Smooth muscle cell (in vitro differentiated cells): Measurements from ENCODE around the gene IWS1. TPM values are rescaled to one million over a fixed set of nuclear protein-coding genes. Genes with fewer than 3 reads are reported as not detected.
A peak's percentile ranks its signal among the peaks of the same experiment; 100 is the strongest.

Source experiments
- DNase-seq: peaks from one replicate; lab custom pipeline; 2025; ENCODE audit not compliant: unreplicated experiment; lab: John Stamatoyannopoulos, UW
- H2AFZ ChIP-seq: fragments of 200-600 bp; sonication (generic); 2 replicates; pipeline ENCODE4 v1.6.0; 2016; ENCODE audit warnings: antibody characterized with exemption, low read depth, mild to moderate bottlenecking
- H3F3A ChIP-seq: fragments of 200-600 bp; sonication (generic); 2 replicates; pipeline ENCODE4 v1.6.0; 2017; ENCODE audit warnings: antibody characterized with exemption, low read depth
- H3K27ac ChIP-seq: fragments of 200-600 bp; sonication (generic); 2 replicates; pipeline ENCODE4 v1.5.1; 2016; ENCODE audit warnings: low read depth, mild to moderate bottlenecking
- H3K27me3 ChIP-seq: fragments of 200-600 bp; sonication (generic); 2 replicates; pipeline ENCODE4 v1.6.1; 2016; ENCODE audit warnings: low read depth, mild to moderate bottlenecking
- H3K36me3 ChIP-seq: fragments of 200-600 bp; sonication (generic); 2 replicates; pipeline ENCODE4 v1.5.1; 2016; ENCODE audit warnings: low read depth
- H3K4me1 ChIP-seq: fragments of 200-600 bp; sonication (generic); 2 replicates; pipeline ENCODE4 v1.5.1; 2016; ENCODE audit warnings: low read depth
- H3K4me2 ChIP-seq: fragments of 200-600 bp; sonication (generic); 2 replicates; pipeline ENCODE4 v1.6.0; 2016; ENCODE audit warnings: mild to moderate bottlenecking
- H3K4me3 ChIP-seq: fragments of 200-600 bp; sonication (generic); 2 replicates; pipeline ENCODE4 v1.5.1; 2016; ENCODE audit warnings: mild to moderate bottlenecking
- H3K79me2 ChIP-seq: fragments of 200-600 bp; sonication (generic); 2 replicates; pipeline ENCODE4 v1.6.0; 2016; ENCODE audit warnings: low read depth, mild to moderate bottlenecking
- H3K9ac ChIP-seq: fragments of 200-600 bp; sonication (generic); 2 replicates; pipeline ENCODE4 v1.6.0; 2016; ENCODE audit warnings: low read depth
- H3K9me3 ChIP-seq: fragments of 200-600 bp; sonication (generic); replicated peaks from 2 replicates; pipeline ENCODE4 v1.5.1; 2016; ENCODE audit warnings: low read depth
- H4K20me1 ChIP-seq: fragments of 200-600 bp; sonication (generic); 2 replicates; pipeline ENCODE4 v1.6.0; 2016; ENCODE audit warnings: low read depth
- WGBS: methylation state at CpG from one replicate; pipeline ENCODE4 v1.1.7; 2016; ENCODE audit warnings: low lambda C conversion rate; 5-methylcytosine and 5-hydroxymethylcytosine counted together
- polyA plus RNA-seq: library from polyadenylated mRNA; unstranded; fragments of >200 nt; fragmentation: Nextera tagmentation; extraction: Ambion mirVana; gene quantifications from 2 replicates; pipeline ENCODE4 v1.2.1, GENCODE V29; 2016
- total RNA-seq: library from RNA; depleted of rRNA; stranded (reverse); fragments of >200 nt; gene quantifications from 2 replicates; pipeline ENCODE4 v1.2.3, GENCODE V29; 2014
- TF ChIP-seq, protein P1 (sequence below): fragments of 200-600 bp; sonication (generic); IDR thresholded peaks from 2 replicates; pipeline ENCODE4 v1.5.1; 2017; ENCODE audit warnings: borderline replicate concordance, mild to moderate bottlenecking, antibody characterized with exemption; ENCODE audit not compliant: insufficient read depth, poor library complexity, severe bottlenecking

The IWS1 gene
- total and polyA plus RNA-seq, 2 experiments from 2014 or later, result 31.2 to 36.1 TPM

DNA sequence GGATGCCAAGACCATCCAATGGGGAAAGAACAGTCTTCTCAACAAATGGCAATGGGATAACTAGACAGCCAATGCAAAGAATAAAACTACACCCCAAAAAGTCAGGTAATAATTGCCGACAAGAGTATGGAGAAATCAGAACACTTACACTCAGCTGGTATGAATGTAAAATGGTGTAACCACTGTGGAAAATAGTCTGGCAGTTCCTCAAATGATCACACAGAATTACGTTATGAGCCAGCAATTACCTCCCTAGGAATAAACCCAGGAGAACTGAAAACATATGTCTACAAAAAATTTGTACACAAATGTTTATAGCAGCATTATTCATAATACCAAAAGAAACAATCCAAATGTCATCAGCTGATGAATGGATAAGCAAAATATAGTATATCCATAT is 8.8 kb downstream of the IWS1 start:
- no peak for DNase-seq

DNA sequence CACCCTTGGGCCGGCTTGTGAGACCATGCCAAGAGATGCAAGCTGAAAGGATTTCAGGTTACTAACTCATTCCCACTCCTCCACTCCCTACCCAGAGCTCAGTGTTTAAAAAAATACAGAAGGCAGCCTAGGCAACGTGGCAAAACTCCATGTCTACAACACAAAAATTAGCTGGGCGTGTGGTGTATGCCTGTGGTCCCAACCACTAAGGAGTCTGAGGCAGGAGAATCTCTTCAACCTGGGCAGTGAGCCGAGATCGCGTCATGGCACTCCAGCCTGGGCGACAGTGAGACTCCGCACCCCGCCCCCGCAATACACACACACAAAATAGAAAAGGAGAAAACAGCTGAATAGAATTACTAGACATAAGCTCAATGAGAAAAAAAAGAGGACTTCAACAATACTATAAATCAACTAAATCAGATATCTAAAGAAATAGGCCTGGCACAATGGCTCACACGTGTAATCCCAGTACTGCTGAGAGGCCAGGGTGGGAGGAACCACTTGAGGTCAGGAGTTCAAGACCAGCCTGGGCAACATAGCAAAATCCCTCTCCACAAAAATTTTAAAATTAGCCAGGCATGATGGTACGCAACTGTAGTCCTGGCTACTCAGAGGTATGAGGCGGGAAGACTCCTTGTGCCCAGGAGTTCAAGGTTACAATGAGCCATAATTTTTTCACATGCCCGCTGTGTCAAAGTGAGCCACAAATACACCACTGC is 10.1 kb downstream of the IWS1 start:
- no peak overlapping the region for H3K4me3 ChIP-seq
- peak overlapping the region; percentile 29 for H3K9ac ChIP-seq
- TF ChIP-seq, protein P1, sequence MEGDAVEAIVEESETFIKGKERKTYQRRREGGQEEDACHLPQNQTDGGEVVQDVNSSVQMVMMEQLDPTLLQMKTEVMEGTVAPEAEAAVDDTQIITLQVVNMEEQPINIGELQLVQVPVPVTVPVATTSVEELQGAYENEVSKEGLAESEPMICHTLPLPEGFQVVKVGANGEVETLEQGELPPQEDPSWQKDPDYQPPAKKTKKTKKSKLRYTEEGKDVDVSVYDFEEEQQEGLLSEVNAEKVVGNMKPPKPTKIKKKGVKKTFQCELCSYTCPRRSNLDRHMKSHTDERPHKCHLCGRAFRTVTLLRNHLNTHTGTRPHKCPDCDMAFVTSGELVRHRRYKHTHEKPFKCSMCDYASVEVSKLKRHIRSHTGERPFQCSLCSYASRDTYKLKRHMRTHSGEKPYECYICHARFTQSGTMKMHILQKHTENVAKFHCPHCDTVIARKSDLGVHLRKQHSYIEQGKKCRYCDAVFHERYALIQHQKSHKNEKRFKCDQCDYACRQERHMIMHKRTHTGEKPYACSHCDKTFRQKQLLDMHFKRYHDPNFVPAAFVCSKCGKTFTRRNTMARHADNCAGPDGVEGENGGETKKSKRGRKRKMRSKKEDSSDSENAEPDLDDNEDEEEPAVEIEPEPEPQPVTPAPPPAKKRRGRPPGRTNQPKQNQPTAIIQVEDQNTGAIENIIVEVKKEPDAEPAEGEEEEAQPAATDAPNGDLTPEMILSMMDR, result no peak
- peaks cover 98% of the 10 kb centered on the region for H3K79me2 ChIP-seq
- H3F3A ChIP-seq, result peaks cover 3% of the 10 kb centered on the region
- H2AFZ ChIP-seq, result no peak overlapping the region
- H3K4me2 ChIP-seq, result peak overlapping the region; percentile 29
- no peak for DNase-seq
- H3K9me3 ChIP-seq, result no peaks in the 10 kb centered on the region
- peaks cover 5% of the 10 kb centered on the region for H3K4me1 ChIP-seq
- H4K20me1 ChIP-seq, result peaks cover 100% of the 10 kb centered on the region
- peak overlapping the region; percentile 56 for H3K27ac ChIP-seq
- WGBS, result 93% methylated on average over 14 of the region's 14 CpGs
- H3K36me3 ChIP-seq, result no peaks in the 10 kb centered on the region
- no peaks in the 10 kb centered on the region for H3K27me3 ChIP-seq

More for the DNA sequence above, 8.8 kb downstream of the IWS1 start:
- H3K27ac ChIP-seq, result peak overlapping the region; percentile 41
- H3K79me2 ChIP-seq, result peaks cover 97% of the 10 kb centered on the region
- peaks cover 100% of the 10 kb centered on the region for H4K20me1 ChIP-seq
- no peak overlapping the region for H3K4me3 ChIP-seq
- TF ChIP-seq, protein P1, result no peak
- H3K36me3 ChIP-seq, result no peaks in the 10 kb centered on the region
- peak overlapping the region; percentile 25 for H3K9ac ChIP-seq
- peaks cover 3% of the 10 kb centered on the region for H3F3A ChIP-seq
- 100% methylated on average over 2 of the region's 2 CpGs for WGBS
- no peak overlapping the region for H3K4me2 ChIP-seq
- H3K4me1 ChIP-seq, result peaks cover 5% of the 10 kb centered on the region
- H2AFZ ChIP-seq, result no peak overlapping the region
- H3K27me3 ChIP-seq, result no peaks in the 10 kb centered on the region
- H3K9me3 ChIP-seq, result no peaks in the 10 kb centered on the region

DNA sequence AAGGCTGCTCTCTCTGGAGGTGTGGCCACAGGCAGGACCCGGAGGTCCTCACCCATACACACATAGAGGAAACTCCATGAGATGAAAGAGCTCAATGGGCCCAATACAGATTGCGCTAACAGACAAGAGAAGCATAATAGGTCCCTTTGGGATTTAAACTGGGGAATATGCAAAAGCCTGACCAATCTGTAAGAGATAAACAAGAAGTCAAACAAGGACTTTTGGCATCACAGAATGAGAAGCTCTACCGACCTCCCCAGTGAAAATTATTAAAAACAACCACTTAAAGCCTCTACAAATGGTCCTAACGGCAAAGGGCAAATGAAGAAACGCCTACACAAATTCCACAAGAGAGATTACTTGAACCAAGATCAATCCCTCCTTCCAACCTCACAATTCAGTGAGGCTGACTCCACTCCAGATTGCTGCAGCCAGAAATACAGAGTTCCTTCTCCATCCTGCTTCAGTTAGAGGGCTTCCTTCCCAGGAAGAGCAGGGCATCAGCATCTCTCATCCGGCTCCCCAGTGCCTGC is 10.8 kb downstream of the IWS1 start:
- DNase-seq, result no peak
- peak overlapping the region; percentile 29 for H3K4me2 ChIP-seq
- no peaks in the 10 kb centered on the region for H3K36me3 ChIP-seq
- H3K79me2 ChIP-seq, result peaks cover 97% of the 10 kb centered on the region
- no peak overlapping the region for H2AFZ ChIP-seq
- H4K20me1 ChIP-seq, result peaks cover 100% of the 10 kb centered on the region
- TF ChIP-seq, protein P1, result no peak
- no peak overlapping the region for H3K4me3 ChIP-seq
- H3K27ac ChIP-seq, result peak overlapping the region; percentile 56
- H3K9me3 ChIP-seq, result no peaks in the 10 kb centered on the region
- H3K27me3 ChIP-seq, result no peaks in the 10 kb centered on the region
- H3K9ac ChIP-seq, result peak overlapping the region; percentile 29
- peaks cover 3% of the 10 kb centered on the region for H3F3A ChIP-seq
- peaks cover 5% of the 10 kb centered on the region for H3K4me1 ChIP-seq
- WGBS, result 68% methylated on average over 6 of the region's 6 CpGs
